Mucosa of rectum (tissue), 2 donors: ENCODE data around the gene ANKRD34A.

Source experiments
- H3K27ac ChIP-seq, 2 donors: one replicate each; pipeline ENCODE4 v1.7.0; 2013; ENCODE audit warnings: inconsistent platforms in 2 of 2, low read depth in 2 of 2, low read length in 2 of 2
- H3K27me3 ChIP-seq, 2 donors: one replicate each; pipeline ENCODE4 v1.7.0; 2013; ENCODE audit warnings: low read length in 2 of 2; ENCODE audit not compliant: control insufficient read depth in 2 of 2, insufficient read depth in 2 of 2
- H3K36me3 ChIP-seq, 2 donors: one replicate each; pipeline ENCODE4 v1.7.0; 2013; ENCODE audit warnings: low read length in 2 of 2; ENCODE audit not compliant: control insufficient read depth in 2 of 2, insufficient read depth in 2 of 2
- H3K4me1 ChIP-seq, 2 donors: one replicate each; pipeline ENCODE4 v1.7.0; 2013; ENCODE audit warnings: low read length in 2 of 2, mild to moderate bottlenecking in 1 of 2; ENCODE audit not compliant: control insufficient read depth in 2 of 2, insufficient read depth in 2 of 2
- H3K4me3 ChIP-seq, 2 donors: one replicate each; pipeline ENCODE4 v1.7.0; 2013; ENCODE audit warnings: low read length in 2 of 2
- H3K9ac ChIP-seq, 2 donors: one replicate each; pipeline ENCODE4 v1.7.0; 2013; ENCODE audit warnings: low read length in 2 of 2, low read depth in 1 of 2, mild to moderate bottlenecking in 1 of 2
- H3K9me3 ChIP-seq, 2 donors: one replicate each; pipeline ENCODE4 v1.7.0; 2013; ENCODE audit warnings: low read length in 2 of 2; ENCODE audit not compliant: control insufficient read depth in 2 of 2
- donor health status: healthy.
- donor health status: Normal muscosa, but diverticular disease.

The ANKRD34A gene

GRCh38 chr1:145991735-145992412 lies 27.5 kb upstream of the ANKRD34A start:
- Histone ChIP-seq H3K36me3 (peaks cover 36 to 40% of the 10 kb centered on the region in 2 donors), H3K4me3 (peak overlapping the region; percentile 98 to 100), H3K9ac (peak overlapping the region; percentile 17 to 27), H3K27ac (peak overlapping the region; percentile 95 to 99), H3K9me3 (no peaks in the 10 kb centered on the region), H3K27me3 (no peaks in the 10 kb centered on the region), H3K4me1 (peaks cover 24 to 27% of the 10 kb centered on the region in 2 donors)

- Histone ChIP-seq H3K9ac (no peak overlapping the region), H3K36me3 (peaks cover 33 to 34% of the 10 kb centered on the region in 2 donors), H3K27me3 (no peaks in the 10 kb centered on the region), H3K4me3 (no peak overlapping the region), H3K27ac (peak overlapping the region; percentile 60 to 95), H3K4me1 (peaks cover 34 to 35% of the 10 kb centered on the region in 2 donors), H3K9me3 (no peaks in the 10 kb centered on the region)
Measured at GRCh38 chr1:145990249-145990855, 26.0 kb upstream of the ANKRD34A start.

GRCh38 chr1:145988773-145989172 lies 24.4 kb upstream of the ANKRD34A start:
- Histone ChIP-seq H3K4me3 (no peak overlapping the region), H3K27me3 (no peaks in the 10 kb centered on the region), H3K36me3 (peaks cover 18% of the 10 kb centered on the region in 2 donors), H3K4me1 (peaks cover 36 to 46% of the 10 kb centered on the region in 2 donors), H3K9me3 (no peaks in the 10 kb centered on the region), H3K9ac (no peak overlapping the region), H3K27ac (peak overlapping the region; percentile 18 to 45)

- peaks cover 33 to 47% of the 10 kb centered on the region in 2 donors for H3K4me1 ChIP-seq
- H3K27me3 ChIP-seq, result no peaks in the 10 kb centered on the region
- no peaks in the 10 kb centered on the region for H3K9me3 ChIP-seq
- no peak overlapping the region for H3K9ac ChIP-seq
- H3K36me3 ChIP-seq, result peaks cover 9% of the 10 kb centered on the region in 2 donors
- no peak overlapping the region for H3K4me3 ChIP-seq
- no peak overlapping the region for H3K27ac ChIP-seq
Measured at GRCh38 chr1:145987926-145988325, 23.6 kb upstream of the ANKRD34A start.

GRCh38 chr1:145986551-145986950 lies 22.2 kb upstream of the ANKRD34A start:
- Histone ChIP-seq H3K27me3 (no peaks in the 10 kb centered on the region), H3K36me3 (no peaks in the 10 kb centered on the region), H3K4me3 (no peak overlapping the region), H3K27ac (peak overlapping the region; percentile 74 to 84), H3K9ac (no peak overlapping the region), H3K4me1 (peaks cover 32 to 44% of the 10 kb centered on the region in 2 donors), H3K9me3 (no peaks in the 10 kb centered on the region)

- Histone ChIP-seq H3K9ac (peak overlapping the region; percentile 15 to 41), H3K27me3 (no peaks in the 10 kb centered on the region), H3K4me3 (peak overlapping the region; percentile 23 to 38), H3K9me3 (no peaks in the 10 kb centered on the region), H3K36me3 (no peaks in the 10 kb centered on the region), H3K27ac (peak overlapping the region; percentile 74 to 84), H3K4me1 (peaks cover 37 to 47% of the 10 kb centered on the region in 2 donors)
Measured at GRCh38 chr1:145985502-145986439, 21.4 kb upstream of the ANKRD34A start.

- Histone ChIP-seq H3K27me3 (no peaks in the 10 kb centered on the region), H3K9me3 (no peaks in the 10 kb centered on the region), H3K27ac (peak overlapping the region; percentile 74 to 84), H3K36me3 (no peaks in the 10 kb centered on the region), H3K9ac (peak overlapping the region; percentile 15 to 41), H3K4me1 (peaks cover 42 to 53% of the 10 kb centered on the region in 2 donors), H3K4me3 (peak overlapping the region in 1 of 2 donors; percentile 23)
Measured at GRCh38 chr1:145985129-145985501, 20.7 kb upstream of the ANKRD34A start.

- H3K4me3 ChIP-seq, result no peak overlapping the region
- peak overlapping the region in 1 of 2 donors; percentile 41 for H3K9ac ChIP-seq
- no peaks in the 10 kb centered on the region for H3K36me3 ChIP-seq
- H3K4me1 ChIP-seq, result peaks cover 49 to 60% of the 10 kb centered on the region in 2 donors
- H3K27me3 ChIP-seq, result no peaks in the 10 kb centered on the region
- peak overlapping the region; percentile 74 to 84 for H3K27ac ChIP-seq
- H3K9me3 ChIP-seq, result no peaks in the 10 kb centered on the region
Measured at GRCh38 chr1:145983960-145984830, 19.8 kb upstream of the ANKRD34A start.

GRCh38 chr1:145983206-145983675 lies 18.9 kb upstream of the ANKRD34A start:
- Histone ChIP-seq H3K9ac (no peak overlapping the region), H3K27me3 (no peaks in the 10 kb centered on the region), H3K4me1 (peaks cover 59 to 69% of the 10 kb centered on the region in 2 donors), H3K4me3 (peak overlapping the region in 1 of 2 donors; percentile 13), H3K36me3 (no peaks in the 10 kb centered on the region), H3K9me3 (no peaks in the 10 kb centered on the region), H3K27ac (peak overlapping the region; percentile 61 to 97)
